K562 (cell line): ENCODE data around the gene ADGRB3. TPM values are rescaled to one million over a fixed set of nuclear protein-coding genes. Genes with fewer than 3 reads are reported as not detected.

Experiments
- ATAC-seq: fragments of 200-7000 bp; cut with Tn5 transposase; 3 replicates; pipeline ENCODE4 v1.9.1; 2020; ENCODE audit warnings: moderate library complexity
- BruUV-seq: library from RNA; stranded (reverse); fragments of 400-500 nt; replicated peaks from 2 replicates; lab custom pipeline; 2021; lab: Mats Ljungman, UMichigan
- CTCF ChIA-PET: fragments of 300-600 bp; formaldehyde crosslinking; extraction: SDS; loops from one replicate; lab custom pipeline; 2021; ENCODE audit warnings: low intra/inter-chr PET ratio; lab: Yijun Ruan, JAX
- POLR2A ChIA-PET: fragments of 300-600, 350-650 bp; sonication (Branson Sonifier 250); formaldehyde crosslinking; extraction: SDS; loops from one replicate; lab custom pipeline; 2021; ENCODE audit warnings: antibody characterized with exemption, inconsistent platforms; lab: Yijun Ruan, JAX
- DNase-seq, 4 experiments: peaks; one replicate each; pipeline versions ENCODE4 v3.0.0 to v3.0.0-alpha.2; 2011 to 2018; ENCODE audit warnings: low spot score in 3 of 4, mixed read lengths in 3 of 4; ENCODE audit errors: extremely low read depth in 1 of 4
- FAIRE-seq: peaks from 2 replicates; lab custom pipeline; 2011; peaks lifted over from hg19 to GRCh38; lab: Jason Lieb, UNC
- H2AFZ ChIP-seq: 2 replicates; pipeline ENCODE4 v1.6.0; 2011; ENCODE audit warnings: low read depth, low read length, control low read depth, inconsistent platforms
- H3K27ac ChIP-seq: fragments of 200-600 bp; 3 replicates; pipeline ENCODE4 v1.8.0; 2011; ENCODE audit warnings: low read depth, mild to moderate bottlenecking, control low read depth, inconsistent platforms, low read length, moderate library complexity, mixed read lengths; ENCODE audit errors: extremely low read depth
- H3K27me3 ChIP-seq, 2 experiments: fragments of 300-600 bp in 1 of 2; 2 replicates in 1 of 2; 3 replicates in 1 of 2; pipeline versions ENCODE4 v1.6.0 to v1.8.0; 2011; ENCODE audit warnings: inconsistent platforms in 2 of 2, low read length in 2 of 2, mild to moderate bottlenecking in 1 of 2, mixed read lengths in 1 of 2, moderate library complexity in 1 of 2; ENCODE audit not compliant: control insufficient read depth in 2 of 2, insufficient read depth in 2 of 2
- H3K36me3 ChIP-seq: fragments of 300-600 bp; 3 replicates; pipeline ENCODE4 v1.8.0; 2011; ENCODE audit warnings: mild to moderate bottlenecking, low read length, inconsistent platforms; ENCODE audit not compliant: control insufficient read depth, insufficient read depth
- H3K4me1 ChIP-seq, 2 experiments: fragments of 200-600 bp in 1 of 2; replicated peaks in 1 of 2; 2 replicates in 1 of 2; 3 replicates in 1 of 2; pipeline versions ENCODE4 v1.5.1 to v1.8.0; 2011; ENCODE audit warnings: inconsistent platforms in 2 of 2, low read length in 2 of 2, mild to moderate bottlenecking in 1 of 2, mixed read lengths in 1 of 2, moderate library complexity in 1 of 2; ENCODE audit not compliant: control insufficient read depth in 2 of 2, insufficient read depth in 2 of 2
- H3K4me2 ChIP-seq: 2 replicates; pipeline ENCODE4 v1.6.1; 2011; ENCODE audit warnings: low read length, control low read depth, inconsistent platforms, mixed read lengths; ENCODE audit not compliant: insufficient read depth
- H3K4me3 ChIP-seq: fragments of 200-600 bp; sonication (generic), shearing (Covaris generic); 2 replicates; pipeline ENCODE4 v1.5.1; 2016; ENCODE audit warnings: control low read depth, inconsistent platforms
- H3K79me2 ChIP-seq: fragments of 200-600 bp; 3 replicates; pipeline ENCODE4 v1.8.0; 2011; ENCODE audit warnings: low read length, inconsistent platforms; ENCODE audit not compliant: control insufficient read depth, insufficient read depth
- H3K9ac ChIP-seq, 2 experiments: 2 replicates each; pipeline versions ENCODE4 v1.6.0 to v1.6.1; 2011; ENCODE audit warnings: low read depth in 2 of 2, low read length in 2 of 2, control low read depth in 1 of 2, inconsistent platforms in 1 of 2, mild to moderate bottlenecking in 1 of 2, mixed read lengths in 1 of 2; ENCODE audit not compliant: insufficient read depth in 1 of 2
- H3K9me1 ChIP-seq: one replicate; pipeline ENCODE4 v1.6.0; 2011; ENCODE audit warnings: inconsistent platforms, mild to moderate bottlenecking, low read length, moderate library complexity; ENCODE audit not compliant: control insufficient read depth, insufficient read depth
- H3K9me3 ChIP-seq: replicated peaks from 2 replicates; pipeline ENCODE4 v1.5.1; 2011; ENCODE audit warnings: low read depth, low read length, inconsistent platforms; ENCODE audit not compliant: control insufficient read depth, insufficient read depth
- H4K20me1 ChIP-seq: replicated peaks from 2 replicates; pipeline ENCODE4 v1.6.1; 2011; ENCODE audit warnings: low read length, inconsistent platforms, mixed read lengths; ENCODE audit not compliant: control insufficient read depth, insufficient read depth
- CBX5 ChIP-seq: IDR thresholded peaks from 2 replicates; pipeline ENCODE4 v1.6.1; 2014; ENCODE audit warnings: low read depth, borderline replicate concordance
- CCNT2 ChIP-seq: IDR thresholded peaks from 2 replicates; pipeline ENCODE4 v1.6.1; 2011; ENCODE audit warnings: borderline replicate concordance, low read depth, mild to moderate bottlenecking, moderate library complexity, mixed read lengths, low read length; ENCODE audit not compliant: insufficient read length; ENCODE audit errors: extremely low read depth
- RFX1 ChIP-seq: fragments of 450-650 bp; IDR thresholded peaks from 2 replicates; pipeline ENCODE4 v1.6.1; 2016; ENCODE audit warnings: mild to moderate bottlenecking, moderate library complexity
- SP2 ChIP-seq: IDR thresholded peaks from 2 replicates; pipeline ENCODE4 v1.6.1; 2011; ENCODE audit warnings: mild to moderate bottlenecking, low read depth, low read length, moderate library complexity; ENCODE audit not compliant: poor library complexity, severe bottlenecking; ENCODE audit errors: extremely low read depth
- THRA ChIP-seq: fragments of 450-650 bp; IDR thresholded peaks from 2 replicates; pipeline ENCODE4 v1.6.1; 2017; ENCODE audit warnings: mild to moderate bottlenecking, moderate library complexity
- in situ Hi-C: fragments of 300-500 bp; cut with MboI; formaldehyde crosslinking; loops from 4 replicates; pipeline ENCODE4 v1.15.0; 2018; ENCODE audit warnings: inconsistent platforms, mixed read lengths
- intact Hi-C: fragments of 100-400 bp; cut with micrococcal nuclease; formaldehyde crosslinking; loops from 2 replicates; pipeline ENCODE4 v1.14.2; 2022
- polyA plus RNA-seq, 8 experiments: library from polyadenylated mRNA; depleted of rRNA in 4 of 8; stranded (reverse) in 5 of 8; unstranded in 3 of 8; fragments of >200 nt; fragmentation: Nextera tagmentation in 2 of 8; fragmentation: Illumina TruSeq in 1 of 8; extraction: Ambion mirVana in 2 of 8; extraction: Trizol in 1 of 8; gene quantifications; 2 replicates each; pipeline versions ENCODE4 v1.2.1 to v1.2.3, GENCODE V29; 2011 to 2014; ENCODE audit warnings: inconsistent platforms in 1 of 8, missing spikeins in 1 of 8
- total RNA-seq, 7 experiments: library from RNA; depleted of rRNA in 6 of 7; stranded (reverse); fragments of >200 nt in 6 of 7; fragmentation: Illumina TruSeq in 2 of 7; extraction: Trizol in 2 of 7; gene quantifications; 2 replicates each; pipeline versions ENCODE4 v1.2.1 to v1.2.3, GENCODE V29; 2011 to 2021; ENCODE audit warnings: low replicate concordance in 1 of 7
- TF ChIP-seq, protein P1 (sequence below): sonication (generic); formaldehyde crosslinking; IDR thresholded peaks from 2 replicates; pipeline ENCODE4 v1.8.0; 2022; ENCODE audit warnings: mild to moderate bottlenecking, missing genetic modification reagents
- TF ChIP-seq, protein P2 (sequence below): fragments of 250-450 bp; sonication (Bioruptor Pico); IDR thresholded peaks from 2 replicates; pipeline ENCODE4 v1.5.0; 2022; ENCODE audit warnings: mild to moderate bottlenecking
- TF ChIP-seq, protein P3 (sequence below): fragments of 250-450 bp; sonication (Bioruptor Pico); IDR thresholded peaks from 2 replicates; pipeline ENCODE4 v1.4.0; 2020

The ADGRB3 gene
- total and polyA plus RNA-seq, 9 of the 15 experiments (the other 6 are each of a cell fraction or from before 2014, with no cell fraction given), result 0.90 to 7.8 (median 2.4) TPM

DNA sequence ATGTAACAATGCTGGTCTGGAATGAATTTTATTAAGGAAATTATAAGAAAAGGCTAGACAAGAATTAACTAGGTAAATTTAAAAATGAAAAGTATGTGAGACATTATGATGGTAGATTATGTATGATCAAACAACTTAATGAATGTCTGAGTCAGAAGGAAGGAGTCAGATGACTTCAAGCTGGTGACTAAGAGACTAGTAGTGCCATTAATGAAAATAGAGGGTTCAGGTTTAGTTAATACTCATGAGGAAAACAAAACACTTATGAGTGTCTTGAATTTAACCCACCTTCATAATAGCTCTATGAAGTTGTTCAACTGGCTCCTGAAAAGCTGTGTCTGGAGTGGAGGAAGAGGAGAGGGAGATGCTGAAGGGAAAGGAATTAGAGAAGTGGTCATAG, 256.3 kb downstream of the ADGRB3 start:
- no peaks in the 10 kb centered on the region for H3K9me1 ChIP-seq
- ATAC-seq (no peak), FAIRE-seq (no peak), DNase-seq (no peak)
- ChIA-PET POLR2A (no interaction called here), CTCF (no interaction called here)
- no peaks in the 10 kb centered on the region for H3K79me2 ChIP-seq
- in situ Hi-C loops (no loop called here), intact Hi-C loops (no loop called here)
- no peaks in the 10 kb centered on the region for H4K20me1 ChIP-seq
- BruUV-seq, result no TSS peak
- H3K36me3 ChIP-seq, result no peaks in the 10 kb centered on the region
- no peaks in the 10 kb centered on the region for H3K4me1 ChIP-seq
- H3K4me3 ChIP-seq, result no peak overlapping the region
- no peak overlapping the region for H3K9ac ChIP-seq
- no peak overlapping the region for H3K27ac ChIP-seq
- H2AFZ ChIP-seq, result no peak overlapping the region
- H3K9me3 ChIP-seq, result no peaks in the 10 kb centered on the region
- no peaks in the 10 kb centered on the region for H3K27me3 ChIP-seq
- H3K4me2 ChIP-seq, result no peak overlapping the region
- no peak for TF ChIP-seq CCNT2
- TF ChIP-seq, protein P1, sequence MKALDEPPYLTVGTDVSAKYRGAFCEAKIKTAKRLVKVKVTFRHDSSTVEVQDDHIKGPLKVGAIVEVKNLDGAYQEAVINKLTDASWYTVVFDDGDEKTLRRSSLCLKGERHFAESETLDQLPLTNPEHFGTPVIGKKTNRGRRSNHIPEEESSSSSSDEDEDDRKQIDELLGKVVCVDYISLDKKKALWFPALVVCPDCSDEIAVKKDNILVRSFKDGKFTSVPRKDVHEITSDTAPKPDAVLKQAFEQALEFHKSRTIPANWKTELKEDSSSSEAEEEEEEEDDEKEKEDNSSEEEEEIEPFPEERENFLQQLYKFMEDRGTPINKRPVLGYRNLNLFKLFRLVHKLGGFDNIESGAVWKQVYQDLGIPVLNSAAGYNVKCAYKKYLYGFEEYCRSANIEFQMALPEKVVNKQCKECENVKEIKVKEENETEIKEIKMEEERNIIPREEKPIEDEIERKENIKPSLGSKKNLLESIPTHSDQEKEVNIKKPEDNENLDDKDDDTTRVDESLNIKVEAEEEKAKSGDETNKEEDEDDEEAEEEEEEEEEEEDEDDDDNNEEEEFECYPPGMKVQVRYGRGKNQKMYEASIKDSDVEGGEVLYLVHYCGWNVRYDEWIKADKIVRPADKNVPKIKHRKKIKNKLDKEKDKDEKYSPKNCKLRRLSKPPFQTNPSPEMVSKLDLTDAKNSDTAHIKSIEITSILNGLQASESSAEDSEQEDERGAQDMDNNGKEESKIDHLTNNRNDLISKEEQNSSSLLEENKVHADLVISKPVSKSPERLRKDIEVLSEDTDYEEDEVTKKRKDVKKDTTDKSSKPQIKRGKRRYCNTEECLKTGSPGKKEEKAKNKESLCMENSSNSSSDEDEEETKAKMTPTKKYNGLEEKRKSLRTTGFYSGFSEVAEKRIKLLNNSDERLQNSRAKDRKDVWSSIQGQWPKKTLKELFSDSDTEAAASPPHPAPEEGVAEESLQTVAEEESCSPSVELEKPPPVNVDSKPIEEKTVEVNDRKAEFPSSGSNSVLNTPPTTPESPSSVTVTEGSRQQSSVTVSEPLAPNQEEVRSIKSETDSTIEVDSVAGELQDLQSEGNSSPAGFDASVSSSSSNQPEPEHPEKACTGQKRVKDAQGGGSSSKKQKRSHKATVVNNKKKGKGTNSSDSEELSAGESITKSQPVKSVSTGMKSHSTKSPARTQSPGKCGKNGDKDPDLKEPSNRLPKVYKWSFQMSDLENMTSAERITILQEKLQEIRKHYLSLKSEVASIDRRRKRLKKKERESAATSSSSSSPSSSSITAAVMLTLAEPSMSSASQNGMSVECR (CRISPR knock-in tag), result no peak
- TF ChIP-seq SP2, result no peak
- no peak for TF ChIP-seq CBX5
- TF ChIP-seq, protein P2, sequence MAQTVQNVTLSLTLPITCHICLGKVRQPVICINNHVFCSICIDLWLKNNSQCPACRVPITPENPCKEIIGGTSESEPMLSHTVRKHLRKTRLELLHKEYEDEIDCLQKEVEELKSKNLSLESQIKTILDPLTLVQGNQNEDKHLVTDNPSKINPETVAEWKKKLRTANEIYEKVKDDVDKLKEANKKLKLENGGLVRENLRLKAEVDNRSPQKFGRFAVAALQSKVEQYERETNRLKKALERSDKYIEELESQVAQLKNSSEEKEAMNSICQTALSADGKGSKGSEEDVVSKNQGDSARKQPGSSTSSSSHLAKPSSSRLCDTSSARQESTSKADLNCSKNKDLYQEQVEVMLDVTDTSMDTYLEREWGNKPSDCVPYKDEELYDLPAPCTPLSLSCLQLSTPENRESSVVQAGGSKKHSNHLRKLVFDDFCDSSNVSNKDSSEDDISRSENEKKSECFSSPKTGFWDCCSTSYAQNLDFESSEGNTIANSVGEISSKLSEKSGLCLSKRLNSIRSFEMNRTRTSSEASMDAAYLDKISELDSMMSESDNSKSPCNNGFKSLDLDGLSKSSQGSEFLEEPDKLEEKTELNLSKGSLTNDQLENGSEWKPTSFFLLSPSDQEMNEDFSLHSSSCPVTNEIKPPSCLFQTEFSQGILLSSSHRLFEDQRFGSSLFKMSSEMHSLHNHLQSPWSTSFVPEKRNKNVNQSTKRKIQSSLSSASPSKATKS, result no peak
- no peak for TF ChIP-seq THRA
- TF ChIP-seq, protein P3, sequence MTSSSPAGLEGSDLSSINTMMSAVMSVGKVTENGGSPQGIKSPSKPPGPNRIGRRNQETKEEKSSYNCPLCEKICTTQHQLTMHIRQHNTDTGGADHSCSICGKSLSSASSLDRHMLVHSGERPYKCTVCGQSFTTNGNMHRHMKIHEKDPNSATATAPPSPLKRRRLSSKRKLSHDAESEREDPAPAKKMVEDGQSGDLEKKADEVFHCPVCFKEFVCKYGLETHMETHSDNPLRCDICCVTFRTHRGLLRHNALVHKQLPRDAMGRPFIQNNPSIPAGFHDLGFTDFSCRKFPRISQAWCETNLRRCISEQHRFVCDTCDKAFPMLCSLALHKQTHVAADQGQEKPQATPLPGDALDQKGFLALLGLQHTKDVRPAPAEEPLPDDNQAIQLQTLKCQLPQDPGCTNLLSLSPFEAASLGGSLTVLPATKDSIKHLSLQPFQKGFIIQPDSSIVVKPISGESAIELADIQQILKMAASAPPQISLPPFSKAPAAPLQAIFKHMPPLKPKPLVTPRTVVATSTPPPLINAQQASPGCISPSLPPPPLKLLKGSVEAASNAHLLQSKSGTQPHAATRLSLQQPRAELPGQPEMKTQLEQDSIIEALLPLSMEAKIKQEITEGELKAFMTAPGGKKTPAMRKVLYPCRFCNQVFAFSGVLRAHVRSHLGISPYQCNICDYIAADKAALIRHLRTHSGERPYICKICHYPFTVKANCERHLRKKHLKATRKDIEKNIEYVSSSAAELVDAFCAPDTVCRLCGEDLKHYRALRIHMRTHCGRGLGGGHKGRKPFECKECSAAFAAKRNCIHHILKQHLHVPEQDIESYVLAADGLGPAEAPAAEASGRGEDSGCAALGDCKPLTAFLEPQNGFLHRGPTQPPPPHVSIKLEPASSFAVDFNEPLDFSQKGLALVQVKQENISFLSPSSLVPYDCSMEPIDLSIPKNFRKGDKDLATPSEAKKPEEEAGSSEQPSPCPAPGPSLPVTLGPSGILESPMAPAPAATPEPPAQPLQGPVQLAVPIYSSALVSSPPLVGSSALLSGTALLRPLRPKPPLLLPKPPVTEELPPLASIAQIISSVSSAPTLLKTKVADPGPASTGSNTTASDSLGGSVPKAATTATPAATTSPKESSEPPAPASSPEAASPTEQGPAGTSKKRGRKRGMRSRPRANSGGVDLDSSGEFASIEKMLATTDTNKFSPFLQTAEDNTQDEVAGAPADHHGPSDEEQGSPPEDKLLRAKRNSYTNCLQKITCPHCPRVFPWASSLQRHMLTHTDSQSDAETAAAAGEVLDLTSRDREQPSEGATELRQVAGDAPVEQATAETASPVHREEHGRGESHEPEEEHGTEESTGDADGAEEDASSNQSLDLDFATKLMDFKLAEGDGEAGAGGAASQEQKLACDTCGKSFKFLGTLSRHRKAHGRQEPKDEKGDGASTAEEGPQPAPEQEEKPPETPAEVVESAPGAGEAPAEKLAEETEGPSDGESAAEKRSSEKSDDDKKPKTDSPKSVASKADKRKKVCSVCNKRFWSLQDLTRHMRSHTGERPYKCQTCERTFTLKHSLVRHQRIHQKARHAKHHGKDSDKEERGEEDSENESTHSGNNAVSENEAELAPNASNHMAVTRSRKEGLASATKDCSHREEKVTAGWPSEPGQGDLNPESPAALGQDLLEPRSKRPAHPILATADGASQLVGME (CRISPR knock-in tag), result no peak
- no peak for TF ChIP-seq RFX1
